Kidney epithelial cell (primary cell): ENCODE data around the gene MAPT. TPM values are rescaled to one million over a fixed set of nuclear protein-coding genes. Genes with fewer than 3 reads are reported as not detected.

ENCODE experiments used
- DNase-seq: peaks from one replicate; pipeline ENCODE4 v3.0.0-alpha.2; 2010; ENCODE audit warnings: low read depth
- H3K27me3 ChIP-seq: 2 replicates; pipeline ENCODE4 v1.6.0; 2011; ENCODE audit warnings: low read length; ENCODE audit not compliant: control insufficient read depth, insufficient read depth
- H3K36me3 ChIP-seq: 2 replicates; pipeline ENCODE4 v1.5.1; 2011; ENCODE audit warnings: low read length; ENCODE audit not compliant: control insufficient read depth, insufficient read depth
- H3K4me3 ChIP-seq: 2 replicates; pipeline ENCODE4 v1.5.1; 2011; ENCODE audit warnings: low read depth, mild to moderate bottlenecking, control low read depth, low read length
- CTCF ChIP-seq: IDR thresholded peaks from 2 replicates; pipeline ENCODE4 v1.5.1; 2011; ENCODE audit warnings: mild to moderate bottlenecking, moderate library complexity, low read length, control low read depth, inconsistent platforms; ENCODE audit not compliant: insufficient read depth, poor library complexity, severe bottlenecking
- total RNA-seq: library from RNA; depleted of rRNA; stranded (reverse); fragments of >200 nt; gene quantifications from 2 replicates; pipeline ENCODE4 v1.2.3, GENCODE V29; 2015

The MAPT gene
- total RNA-seq, 1 donor from 2014 or later = 0.25 TPM

DNA sequence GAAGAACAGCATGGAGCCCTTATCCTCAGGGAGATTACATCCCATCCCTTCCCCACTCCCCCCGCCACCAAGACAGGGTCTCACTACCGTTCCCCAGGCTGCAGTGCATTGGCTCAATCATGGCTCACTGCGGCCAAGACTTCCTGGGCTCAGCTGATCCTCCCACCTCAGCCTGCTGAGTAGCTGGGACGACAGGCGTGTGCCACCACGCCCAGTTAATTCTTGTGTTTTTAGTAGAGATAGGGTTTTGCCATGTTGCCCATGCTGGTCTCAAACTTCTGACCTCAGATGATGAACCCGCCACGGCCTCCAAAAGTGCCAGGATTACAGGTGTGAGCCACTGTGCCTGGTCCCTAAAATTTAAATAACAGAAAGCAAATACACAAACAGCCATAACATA, 153.5 kb downstream of the MAPT start:
- Histone ChIP-seq H3K4me3 (no peak overlapping the region), H3K36me3 (peaks cover 4% of the 10 kb centered on the region), H3K27me3 (no peaks in the 10 kb centered on the region)

DNA sequence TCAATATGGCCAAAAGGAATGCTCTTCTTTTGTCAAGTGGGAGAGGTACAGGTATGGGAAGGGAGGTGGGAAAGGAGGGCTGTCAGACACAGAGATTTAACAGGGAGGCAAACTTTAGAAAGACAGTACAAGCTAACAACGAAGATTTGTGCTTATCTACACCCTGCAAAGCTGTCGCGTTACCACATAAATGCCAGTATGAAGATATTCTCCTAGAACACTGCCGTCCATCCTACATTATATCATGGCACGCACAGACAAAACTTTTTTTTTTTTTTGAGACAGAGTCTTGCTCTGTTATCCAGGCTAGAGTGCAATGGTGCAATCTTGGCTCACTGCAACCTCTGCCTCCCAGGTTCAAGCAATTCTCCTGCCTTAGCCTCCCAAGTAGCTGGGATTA, 155.3 kb downstream of the MAPT start:
- H3K27me3 ChIP-seq = no peaks in the 10 kb centered on the region
- H3K36me3 ChIP-seq = peaks cover 4% of the 10 kb centered on the region
- TF ChIP-seq CTCF = no peak
- no peak for DNase-seq
- H3K4me3 ChIP-seq = no peak overlapping the region

More for the DNA sequence above, 153.5 kb downstream of the MAPT start:
- DNase-seq = no peak
- TF ChIP-seq CTCF = no peak

DNA sequence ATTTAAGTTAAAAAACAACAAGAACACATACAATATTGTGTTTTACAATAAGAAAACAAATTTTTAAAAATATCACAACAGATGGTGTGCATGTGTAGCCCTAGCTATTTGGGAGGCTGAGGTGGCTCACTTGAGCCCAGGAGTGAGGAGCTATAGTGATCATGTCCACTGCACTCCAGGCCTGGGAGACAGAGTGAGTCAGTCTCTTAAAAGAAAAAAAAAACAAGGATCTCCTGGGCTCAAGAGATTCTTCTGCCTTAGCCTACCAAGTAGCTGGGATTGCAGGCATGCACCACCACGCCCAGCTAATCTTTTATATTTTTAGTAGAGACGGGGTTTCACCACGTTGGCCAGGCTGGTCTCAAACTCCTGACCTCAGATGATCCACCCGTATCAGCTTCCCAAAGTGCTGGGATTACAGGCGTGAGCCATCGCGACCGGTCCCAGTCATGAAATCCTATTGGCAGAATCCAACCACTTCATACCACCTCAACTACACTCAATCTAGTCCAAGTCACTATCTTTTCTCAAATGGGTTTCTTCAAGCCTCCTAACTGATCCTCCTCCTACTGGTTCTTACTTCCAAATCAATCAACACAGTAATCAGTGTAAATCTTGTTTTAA, 159.7 kb downstream of the MAPT start:
- no peak overlapping the region for H3K4me3 ChIP-seq
- TF ChIP-seq CTCF = no peak
- H3K36me3 ChIP-seq = peaks cover 1% of the 10 kb centered on the region
- DNase-seq = no peak
- H3K27me3 ChIP-seq = no peaks in the 10 kb centered on the region

- no peaks in the 10 kb centered on the region for H3K36me3 ChIP-seq
- no peak overlapping the region for H3K4me3 ChIP-seq
- no peak for TF ChIP-seq CTCF
- H3K27me3 ChIP-seq = no peaks in the 10 kb centered on the region
- no peak for DNase-seq
These were observed 162.5 kb downstream of the MAPT start for GRCh38 chr17:46056800-46057304.

DNA sequence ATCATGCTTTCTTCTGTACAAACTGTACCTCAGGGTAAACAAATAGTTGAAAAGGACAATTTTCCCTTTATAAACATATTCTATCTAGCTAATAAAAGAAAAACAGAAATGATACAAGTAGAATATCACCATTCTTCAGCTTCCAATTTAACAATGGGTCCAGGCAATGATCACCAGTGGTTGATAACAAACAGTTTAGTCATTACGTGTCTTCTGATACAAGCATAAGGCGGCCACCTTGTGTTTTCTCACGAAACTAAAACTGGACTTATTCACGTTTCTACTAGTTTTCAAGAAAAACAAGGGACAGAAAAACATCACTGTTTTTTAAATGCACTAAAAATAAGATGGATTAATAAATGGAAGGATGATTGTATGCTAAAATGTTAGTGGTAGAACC, 163.0 kb downstream of the MAPT start:
- no peak for TF ChIP-seq CTCF
- no peak overlapping the region for H3K4me3 ChIP-seq
- H3K27me3 ChIP-seq = no peaks in the 10 kb centered on the region
- H3K36me3 ChIP-seq = no peaks in the 10 kb centered on the region
- DNase-seq = no peak

DNA sequence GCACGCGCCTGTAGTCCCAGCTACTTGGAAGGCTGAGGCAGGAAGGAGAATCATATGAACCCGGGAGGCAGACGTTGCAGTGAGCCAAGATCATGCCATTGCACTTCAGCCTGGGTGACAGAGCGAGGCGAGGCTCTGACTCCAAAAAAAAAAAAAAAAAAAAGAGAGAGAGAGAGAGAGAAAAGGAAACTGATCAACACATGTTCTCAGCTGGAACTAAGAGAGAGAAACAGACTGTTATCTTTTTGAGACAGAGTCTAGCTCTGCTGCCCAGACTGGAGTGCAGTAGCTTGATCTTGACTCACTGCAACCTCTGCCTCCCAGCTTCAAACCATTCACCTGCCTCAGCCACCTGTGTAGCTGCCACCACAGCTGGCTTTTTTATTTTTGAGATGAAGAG, 165.1 kb downstream of the MAPT start:
- TF ChIP-seq CTCF = no peak
- Histone ChIP-seq H3K4me3 (no peak overlapping the region), H3K27me3 (no peaks in the 10 kb centered on the region), H3K36me3 (no peaks in the 10 kb centered on the region)
- DNase-seq = no peak
